Measurements from ENCODE around the gene KMT2D. TPM values are rescaled to one million over a fixed set of nuclear protein-coding genes. Genes with fewer than 3 reads are reported as not detected.

Gene KMT2D, protein sequence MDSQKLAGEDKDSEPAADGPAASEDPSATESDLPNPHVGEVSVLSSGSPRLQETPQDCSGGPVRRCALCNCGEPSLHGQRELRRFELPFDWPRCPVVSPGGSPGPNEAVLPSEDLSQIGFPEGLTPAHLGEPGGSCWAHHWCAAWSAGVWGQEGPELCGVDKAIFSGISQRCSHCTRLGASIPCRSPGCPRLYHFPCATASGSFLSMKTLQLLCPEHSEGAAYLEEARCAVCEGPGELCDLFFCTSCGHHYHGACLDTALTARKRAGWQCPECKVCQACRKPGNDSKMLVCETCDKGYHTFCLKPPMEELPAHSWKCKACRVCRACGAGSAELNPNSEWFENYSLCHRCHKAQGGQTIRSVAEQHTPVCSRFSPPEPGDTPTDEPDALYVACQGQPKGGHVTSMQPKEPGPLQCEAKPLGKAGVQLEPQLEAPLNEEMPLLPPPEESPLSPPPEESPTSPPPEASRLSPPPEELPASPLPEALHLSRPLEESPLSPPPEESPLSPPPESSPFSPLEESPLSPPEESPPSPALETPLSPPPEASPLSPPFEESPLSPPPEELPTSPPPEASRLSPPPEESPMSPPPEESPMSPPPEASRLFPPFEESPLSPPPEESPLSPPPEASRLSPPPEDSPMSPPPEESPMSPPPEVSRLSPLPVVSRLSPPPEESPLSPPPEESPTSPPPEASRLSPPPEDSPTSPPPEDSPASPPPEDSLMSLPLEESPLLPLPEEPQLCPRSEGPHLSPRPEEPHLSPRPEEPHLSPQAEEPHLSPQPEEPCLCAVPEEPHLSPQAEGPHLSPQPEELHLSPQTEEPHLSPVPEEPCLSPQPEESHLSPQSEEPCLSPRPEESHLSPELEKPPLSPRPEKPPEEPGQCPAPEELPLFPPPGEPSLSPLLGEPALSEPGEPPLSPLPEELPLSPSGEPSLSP (N-terminal part only)
- 10 to 100 TPM; 88.6 to 97.4 TPM for total RNA-seq
- 10 to 100 TPM; 11.5 to 14.4 TPM for polyA plus RNA-seq
- long read RNA-seq, donor 1, partial matches to known transcripts: 5 of 12 reads
- long read RNA-seq, donor 1, other reads (novel, unspliced or antisense): 7 of 12 reads
- long read RNA-seq, donor 2, partial matches to known transcripts: 9 of 22 reads
- long read RNA-seq, donor 2, other reads (novel, unspliced or antisense): 13 of 22 reads

DNA sequence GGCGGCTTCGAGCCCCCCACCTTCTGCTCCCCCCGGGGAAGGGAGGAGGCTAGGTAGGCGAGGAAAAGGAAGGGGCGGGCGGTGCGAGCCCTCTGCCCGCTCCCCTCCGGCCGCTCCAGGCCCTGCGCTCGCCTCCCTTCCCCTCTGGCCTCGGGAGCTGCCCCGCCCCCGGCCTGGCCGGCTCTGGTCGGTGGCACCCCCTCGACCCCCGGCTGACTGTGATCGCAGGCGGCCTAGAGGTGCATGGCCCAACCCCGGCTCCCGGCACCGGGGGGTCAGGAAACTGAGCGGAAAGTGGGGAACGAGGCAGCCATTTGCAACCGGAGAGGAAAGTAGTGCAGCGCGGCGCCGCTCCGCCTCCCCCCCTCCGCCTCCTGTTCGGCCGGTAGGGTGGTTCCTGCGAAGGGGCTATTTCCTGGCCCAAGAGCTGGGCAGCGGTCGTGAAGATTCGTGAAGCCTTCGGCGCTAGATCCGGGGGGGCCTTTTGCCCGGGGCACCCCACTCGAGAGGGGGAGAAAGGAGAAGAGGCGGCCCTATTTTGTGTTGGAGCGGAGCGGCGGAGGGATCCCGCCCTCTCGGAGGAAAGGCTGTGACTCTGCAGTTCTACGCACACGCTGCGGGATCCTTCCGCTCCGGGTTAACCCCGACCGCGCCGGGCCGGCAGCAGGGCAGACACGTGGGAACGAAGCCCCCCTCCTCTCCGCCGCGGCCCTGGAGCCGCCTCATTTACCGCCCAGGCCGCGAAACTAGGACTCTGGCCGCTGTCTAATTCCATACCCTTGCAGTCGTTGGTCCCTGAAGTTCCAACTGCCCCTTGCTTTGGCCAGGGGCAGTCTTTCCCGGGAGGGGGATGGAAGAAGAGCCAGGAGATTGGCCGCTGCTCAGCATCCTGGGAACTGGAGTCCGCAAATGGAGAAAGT is at the start of gene KMT2D:
Gene KMT2D, minus strand, starts transcription at position 558 of the 920 bp plus-strand sequence. CDS start 5,470 bp downstream, outside the sequence.
- no peaks in the 10 kb centered on the region for H3K4me1 ChIP-seq (ENCODE audit: control insufficient read depth in 1 of 2, insufficient read depth in 2 of 2, low read length in 2 of 2)
- H3K27ac ChIP-seq (ENCODE audit: low read depth in 1 of 2, low read length in 2 of 2): peak within 1 kb of the TSS; percentile 84 to 86
- H3K4me3 ChIP-seq (ENCODE audit: low read length in 2 of 2): peak within 1 kb of the TSS; percentile 88 to 92
- DNase-seq (peak; percentile 96 to 97), ATAC-seq (ENCODE audit: low FRiP score) (peak; percentile 95)
- no peaks in the 10 kb centered on the region for H3K27me3 ChIP-seq (ENCODE audit: control insufficient read depth in 1 of 2, insufficient read depth in 2 of 2, low read length in 1 of 2)
- H3K36me3 ChIP-seq (ENCODE audit: control insufficient read depth in 1 of 2, insufficient read depth in 2 of 2, low read length in 1 of 2): no peaks in the 10 kb centered on the region
- intact Hi-C loops (cut with DNase I): loop anchor here in 1 of 2 donors (5.0 kb wide), 2 partner anchors 72 to 177 kb away; partner anchors contain the start of gene TUBA1B
- WGBS, 2 donors: 0 to 1% methylated on average over 58 to 74 of the region's 74 CpGs
- H3K9me3 ChIP-seq (ENCODE audit: control insufficient read depth, low read length): no peaks in the 10 kb centered on the region

GRCh38 chr12:49109641-49110463 is 49.3 kb upstream of the KMT2D start:
- intact Hi-C loops (cut with DNase I): loop anchor here in 1 of 2 donors (2.0 kb wide), 1 partner anchor 21 kb away; the partner anchor contains the start of gene TUBA1B
- WGBS, 2 donors: 1 to 2% methylated on average over 32 to 33 of the region's 33 CpGs
- H3K4me1 ChIP-seq (ENCODE audit: control insufficient read depth in 1 of 2, insufficient read depth in 2 of 2, low read length in 2 of 2): peaks cover 0 to 3% of the 10 kb centered on the region in 2 donors
- no peaks in the 10 kb centered on the region for H3K36me3 ChIP-seq (ENCODE audit: control insufficient read depth in 1 of 2, insufficient read depth in 2 of 2, low read length in 1 of 2)
- H3K9me3 ChIP-seq (ENCODE audit: control insufficient read depth, low read length): no peaks in the 10 kb centered on the region
- peak overlapping the region; percentile 88 to 95 for H3K27ac ChIP-seq (ENCODE audit: low read depth in 1 of 2, low read length in 2 of 2)
- H3K4me3 ChIP-seq (ENCODE audit: low read length in 2 of 2): peak overlapping the region; percentile 75 to 83
- no peaks in the 10 kb centered on the region for H3K27me3 ChIP-seq (ENCODE audit: control insufficient read depth in 1 of 2, insufficient read depth in 2 of 2, low read length in 1 of 2)
- ATAC-seq (ENCODE audit: low FRiP score): peak; percentile 53
- peak; percentile 60 to 79 for DNase-seq

DNA sequence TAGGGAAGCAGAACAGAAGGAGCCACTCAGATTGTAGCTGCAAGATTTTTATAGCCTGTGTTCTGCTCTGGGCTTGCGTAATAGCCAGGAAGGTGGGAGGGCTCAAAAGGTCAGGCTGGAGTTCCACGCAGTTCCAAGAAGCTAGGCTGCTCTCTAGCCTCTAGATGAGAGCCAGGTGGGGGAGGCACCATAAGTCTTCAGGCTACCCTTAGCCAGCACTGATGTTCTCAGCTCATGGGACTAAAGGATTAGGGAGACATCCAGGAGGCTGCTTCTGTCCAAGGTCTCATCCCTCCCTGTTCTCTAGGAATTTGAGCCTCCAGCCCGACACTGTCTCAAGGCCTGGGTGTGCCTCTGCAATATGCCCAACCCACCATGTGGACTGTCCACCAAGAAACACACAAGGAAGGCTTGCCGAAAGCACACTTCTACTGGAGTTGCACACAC is 48.4 kb upstream of the KMT2D start:
- ATAC-seq (ENCODE audit: low FRiP score): peak; percentile 63

GRCh38 chr12:49105504-49106084 is 45.0 kb upstream of the KMT2D start:
- ATAC-seq (ENCODE audit: low FRiP score) (no peak), DNase-seq (peak in 1 of 2 donors; percentile 79)
- H3K4me1 ChIP-seq (ENCODE audit: control insufficient read depth in 1 of 2, insufficient read depth in 2 of 2, low read length in 2 of 2): peaks cover 0 to 3% of the 10 kb centered on the region in 2 donors
- no peak overlapping the region for H3K4me3 ChIP-seq (ENCODE audit: low read length in 2 of 2)
- H3K36me3 ChIP-seq (ENCODE audit: control insufficient read depth in 1 of 2, insufficient read depth in 2 of 2, low read length in 1 of 2): peaks cover 9 to 18% of the 10 kb centered on the region in 2 donors
- H3K9me3 ChIP-seq (ENCODE audit: control insufficient read depth, low read length): no peaks in the 10 kb centered on the region
- no peaks in the 10 kb centered on the region for H3K27me3 ChIP-seq (ENCODE audit: control insufficient read depth in 1 of 2, insufficient read depth in 2 of 2, low read length in 1 of 2)
- no peak overlapping the region for H3K27ac ChIP-seq (ENCODE audit: low read depth in 1 of 2, low read length in 2 of 2)
- 68 to 76% methylated on average over 9 of the region's 9 CpGs for WGBS, 2 donors
- intact Hi-C loops (cut with DNase I): no loop called here

More for the DNA sequence above, 48.4 kb upstream of the KMT2D start:
- no peaks in the 10 kb centered on the region for H3K9me3 ChIP-seq (ENCODE audit: control insufficient read depth, low read length)
- no peaks in the 10 kb centered on the region for H3K27me3 ChIP-seq (ENCODE audit: control insufficient read depth in 1 of 2, insufficient read depth in 2 of 2, low read length in 1 of 2)
- DNase-seq: peak; percentile 66 to 78
- peaks cover 0 to 1% of the 10 kb centered on the region in 2 donors for H3K36me3 ChIP-seq (ENCODE audit: control insufficient read depth in 1 of 2, insufficient read depth in 2 of 2, low read length in 1 of 2)
- peak overlapping the region in 1 of 2 donors; percentile 75 for H3K4me3 ChIP-seq (ENCODE audit: low read length in 2 of 2)
- H3K27ac ChIP-seq (ENCODE audit: low read depth in 1 of 2, low read length in 2 of 2): peak overlapping the region; percentile 80 to 88
- intact Hi-C loops (cut with DNase I): no loop called here
- WGBS, 2 donors: 2 to 8% methylated on average over 4 of the region's 4 CpGs
- peaks cover 0 to 3% of the 10 kb centered on the region in 2 donors for H3K4me1 ChIP-seq (ENCODE audit: control insufficient read depth in 1 of 2, insufficient read depth in 2 of 2, low read length in 2 of 2)

DNA sequence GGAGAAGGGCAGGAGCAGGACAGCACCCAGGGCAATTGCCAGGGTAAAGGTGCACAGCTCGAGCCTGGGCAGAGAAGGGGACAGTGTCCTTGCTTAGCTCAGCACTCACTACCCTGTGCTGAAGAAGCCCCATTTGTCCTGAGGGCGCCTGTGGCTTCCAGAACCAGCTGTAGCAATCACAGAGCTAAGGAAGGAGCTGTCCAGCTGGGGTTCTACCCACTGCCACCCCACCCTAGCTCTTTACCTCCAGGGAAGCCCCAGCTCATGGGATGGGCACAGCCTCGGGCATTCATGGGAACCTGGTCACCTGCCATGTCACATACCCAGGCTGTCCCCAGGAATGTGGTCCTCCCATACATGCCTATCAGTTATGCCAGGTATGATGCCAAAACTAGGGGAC is 44.2 kb upstream of the KMT2D start:
- H3K36me3 ChIP-seq (ENCODE audit: control insufficient read depth in 1 of 2, insufficient read depth in 2 of 2, low read length in 1 of 2): peaks cover 9 to 18% of the 10 kb centered on the region in 2 donors
- DNase-seq (peak in 1 of 2 donors; percentile 24), ATAC-seq (ENCODE audit: low FRiP score) (no peak)
- no peaks in the 10 kb centered on the region for H3K9me3 ChIP-seq (ENCODE audit: control insufficient read depth, low read length)
- intact Hi-C loops (cut with DNase I): no loop called here
- H3K4me3 ChIP-seq (ENCODE audit: low read length in 2 of 2): no peak overlapping the region
- H3K27ac ChIP-seq (ENCODE audit: low read depth in 1 of 2, low read length in 2 of 2): no peak overlapping the region
- WGBS, 2 donors: 71 to 73% methylated on average over 3 of the region's 3 CpGs
- H3K4me1 ChIP-seq (ENCODE audit: control insufficient read depth in 1 of 2, insufficient read depth in 2 of 2, low read length in 2 of 2): peaks cover 0 to 3% of the 10 kb centered on the region in 2 donors
- no peaks in the 10 kb centered on the region for H3K27me3 ChIP-seq (ENCODE audit: control insufficient read depth in 1 of 2, insufficient read depth in 2 of 2, low read length in 1 of 2)

- DNase-seq (peak in 1 of 2 donors; percentile 37), ATAC-seq (ENCODE audit: low FRiP score) (no peak)
- WGBS, 2 donors: 92 to 96% methylated on average over 6 of the region's 6 CpGs
- intact Hi-C loops (cut with DNase I): no loop called here
- H3K27ac ChIP-seq (ENCODE audit: low read depth in 1 of 2, low read length in 2 of 2): no peak overlapping the region
- no peaks in the 10 kb centered on the region for H3K4me1 ChIP-seq (ENCODE audit: control insufficient read depth in 1 of 2, insufficient read depth in 2 of 2, low read length in 2 of 2)
- no peaks in the 10 kb centered on the region for H3K9me3 ChIP-seq (ENCODE audit: control insufficient read depth, low read length)
- no peaks in the 10 kb centered on the region for H3K27me3 ChIP-seq (ENCODE audit: control insufficient read depth in 1 of 2, insufficient read depth in 2 of 2, low read length in 1 of 2)
- H3K36me3 ChIP-seq (ENCODE audit: control insufficient read depth in 1 of 2, insufficient read depth in 2 of 2, low read length in 1 of 2): peaks cover 9 to 21% of the 10 kb centered on the region in 2 donors
- H3K4me3 ChIP-seq (ENCODE audit: low read length in 2 of 2): no peak overlapping the region
Measured at GRCh38 chr12:49100380-49100779, 39.8 kb upstream of the KMT2D start.

- peaks cover 9 to 17% of the 10 kb centered on the region in 2 donors for H3K36me3 ChIP-seq (ENCODE audit: control insufficient read depth in 1 of 2, insufficient read depth in 2 of 2, low read length in 1 of 2)
Measured at GRCh38 chr12:49098703-49099102, 38.1 kb upstream of the KMT2D start.

More at GRCh38 chr12:49098703-49099102, 38.1 kb upstream of the KMT2D start:
- no peaks in the 10 kb centered on the region for H3K27me3 ChIP-seq (ENCODE audit: control insufficient read depth in 1 of 2, insufficient read depth in 2 of 2, low read length in 1 of 2)
- no peak overlapping the region for H3K27ac ChIP-seq (ENCODE audit: low read depth in 1 of 2, low read length in 2 of 2)
- no peaks in the 10 kb centered on the region for H3K9me3 ChIP-seq (ENCODE audit: control insufficient read depth, low read length)
- 79 to 90% methylated on average over 2 of the region's 2 CpGs for WGBS, 2 donors
- intact Hi-C loops (cut with DNase I): no loop called here
- DNase-seq (peak in 1 of 2 donors; percentile 5), ATAC-seq (ENCODE audit: low FRiP score) (no peak)
- H3K4me3 ChIP-seq (ENCODE audit: low read length in 2 of 2): no peak overlapping the region
- H3K4me1 ChIP-seq (ENCODE audit: control insufficient read depth in 1 of 2, insufficient read depth in 2 of 2, low read length in 2 of 2): no peaks in the 10 kb centered on the region
